Liver (tissue), 9 donors: Measurements from ENCODE around the gene CBX6. TPM values are rescaled to one million over a fixed set of nuclear protein-coding genes. Genes with fewer than 3 reads are reported as not detected.

Source experiments
- DNase-seq: peaks from one replicate; pipeline ENCODE4 v3.0.0-alpha.2; 2017; ENCODE audit warnings: low spot score
- H3K27ac ChIP-seq, 2 donors: one replicate each; pipeline ENCODE4 v1.7.0; 2013; ENCODE audit warnings: inconsistent platforms in 2 of 2, low read length in 2 of 2, control low read depth in 1 of 2, low read depth in 1 of 2, mild to moderate bottlenecking in 1 of 2
- H3K27me3 ChIP-seq, 4 donors: one replicate each; pipeline versions ENCODE4 v1.6.1 to v1.7.0; 2013; ENCODE audit warnings: low read length in 3 of 4, inconsistent platforms in 1 of 4, mild to moderate bottlenecking in 1 of 4, moderate library complexity in 1 of 4; ENCODE audit not compliant: control insufficient read depth in 4 of 4, insufficient read depth in 4 of 4
- H3K36me3 ChIP-seq, 4 donors: one replicate each; pipeline versions ENCODE4 v1.6.1 to v1.7.0; 2013; ENCODE audit warnings: low read length in 3 of 4, mild to moderate bottlenecking in 3 of 4, low read depth in 1 of 4, moderate library complexity in 1 of 4; ENCODE audit not compliant: control insufficient read depth in 4 of 4, insufficient read depth in 3 of 4
- H3K4me1 ChIP-seq, 4 donors: one replicate each; pipeline versions ENCODE4 v1.6.1 to v1.7.0; 2013; ENCODE audit warnings: low read length in 3 of 4, mild to moderate bottlenecking in 3 of 4, moderate library complexity in 1 of 4; ENCODE audit not compliant: control insufficient read depth in 4 of 4, insufficient read depth in 4 of 4
- H3K4me3 ChIP-seq, 3 donors: one replicate each; pipeline versions ENCODE4 v1.6.1 to v1.7.0; 2013; ENCODE audit warnings: low read length in 3 of 3, control low read depth in 1 of 3, low read depth in 1 of 3, mild to moderate bottlenecking in 1 of 3
- H3K9ac ChIP-seq, 2 donors: one replicate each; pipeline ENCODE4 v1.7.0; 2013; ENCODE audit warnings: low read length in 2 of 2, mild to moderate bottlenecking in 2 of 2, moderate library complexity in 2 of 2, control low read depth in 1 of 2, low read depth in 1 of 2
- H3K9me3 ChIP-seq, 4 donors: one replicate each; pipeline versions ENCODE4 v1.6.1 to v1.7.0; 2013; ENCODE audit warnings: low read length in 3 of 4; ENCODE audit not compliant: control insufficient read depth in 4 of 4
- EGR1 ChIP-seq, 2 donors: IDR thresholded peaks; 2 replicates each; pipeline ENCODE4 v1.6.1; 2016 to 2018; ENCODE audit warnings: antibody characterized with exemption in 2 of 2, low read depth in 2 of 2
- FOXA1 ChIP-seq: IDR thresholded peaks from 2 replicates; pipeline ENCODE4 v1.6.1; 2016; ENCODE audit warnings: antibody characterized with exemption
- FOXA2 ChIP-seq: IDR thresholded peaks from 2 replicates; pipeline ENCODE4 v1.6.1; 2016; ENCODE audit warnings: antibody characterized with exemption
- GABPA ChIP-seq, 2 donors: IDR thresholded peaks in 1 of 2; conservative IDR thresholded peaks in 1 of 2; 2 replicates each; pipeline ENCODE4 v1.6.1; 2016; ENCODE audit warnings: antibody characterized with exemption in 2 of 2, mild to moderate bottlenecking in 1 of 2, moderate library complexity in 1 of 2
- HNF4A ChIP-seq, 2 donors: conservative IDR thresholded peaks; 2 replicates each; pipeline ENCODE4 v1.6.1; 2016; ENCODE audit warnings: antibody characterized with exemption in 2 of 2, mild to moderate bottlenecking in 2 of 2
- JUND ChIP-seq, 2 donors: IDR thresholded peaks; 2 replicates each; pipeline ENCODE4 v1.6.1; 2016; ENCODE audit warnings: antibody characterized with exemption in 2 of 2
- NR2F2 ChIP-seq: IDR thresholded peaks from 2 replicates; pipeline ENCODE4 v1.6.1; 2016; ENCODE audit warnings: antibody characterized with exemption
- RAD21 ChIP-seq, 2 donors: IDR thresholded peaks; 2 replicates each; pipeline ENCODE4 v1.6.1; 2016; ENCODE audit warnings: antibody characterized with exemption in 2 of 2, mild to moderate bottlenecking in 2 of 2
- RXRA ChIP-seq, 2 donors: IDR thresholded peaks; 2 replicates each; pipeline ENCODE4 v1.6.1; 2017 to 2018; ENCODE audit warnings: antibody characterized with exemption in 2 of 2, mild to moderate bottlenecking in 1 of 2
- SP1 ChIP-seq: IDR thresholded peaks from 2 replicates; pipeline ENCODE4 v1.6.1; 2018; ENCODE audit warnings: antibody characterized with exemption, mild to moderate bottlenecking
- TAF1 ChIP-seq: conservative IDR thresholded peaks from 2 replicates; pipeline ENCODE4 v1.6.1; 2016; ENCODE audit warnings: antibody characterized with exemption, mild to moderate bottlenecking
- YY1 ChIP-seq: IDR thresholded peaks from 2 replicates; pipeline ENCODE4 v1.6.1; 2016; ENCODE audit warnings: antibody characterized with exemption, mild to moderate bottlenecking
- WGBS: extraction: QIAGEN DNeasy Blood & Tissue Kit; methylation state at CpG from one replicate; pipeline ENCODE4 v1.1.7; 2013; 5-methylcytosine and 5-hydroxymethylcytosine counted together
- polyA plus RNA-seq, 2 donors: library from polyadenylated mRNA; stranded (reverse) in 1 of 2; unstranded in 1 of 2; fragments of 200-250 nt in 1 of 2; fragments of >200 nt in 1 of 2; fragmentation: Nextera tagmentation in 1 of 2; extraction: Ambion mirVana in 1 of 2; gene quantifications; one replicate each; pipeline versions ENCODE4 v1.2.1 to v1.2.3, GENCODE V29; 2013 to 2015
- total RNA-seq, 2 donors: library from RNA; depleted of rRNA; stranded (reverse); fragments of >200 nt; gene quantifications; one replicate each; pipeline ENCODE4 v1.2.3, GENCODE V29; 2014
- TF ChIP-seq, protein P1 (sequence below): IDR thresholded peaks from 2 replicates; pipeline ENCODE4 v1.6.1; 2016; ENCODE audit warnings: antibody characterized with exemption
- TF ChIP-seq, protein P2 (sequence below): IDR thresholded peaks from 2 replicates; pipeline ENCODE4 v1.6.1; 2016; ENCODE audit warnings: antibody characterized with exemption
- TF ChIP-seq, protein P3 (sequence below): IDR thresholded peaks from 2 replicates; pipeline ENCODE4 v1.6.1; 2016; ENCODE audit warnings: antibody characterized with exemption, mild to moderate bottlenecking
- TF ChIP-seq, protein P4 (sequence below): IDR thresholded peaks from 2 replicates; pipeline ENCODE4 v1.6.1; 2016; ENCODE audit warnings: antibody characterized with exemption
- donor health status: healthy.
- donor health status: healthy.
- donor health status: healthy.
- donor health status: healthy.
- donor health status: healthy.

Gene CBX6
- total and polyA plus RNA-seq, 4 donors, result 7.3 to 11.0 (median 10.2) TPM

DNA sequence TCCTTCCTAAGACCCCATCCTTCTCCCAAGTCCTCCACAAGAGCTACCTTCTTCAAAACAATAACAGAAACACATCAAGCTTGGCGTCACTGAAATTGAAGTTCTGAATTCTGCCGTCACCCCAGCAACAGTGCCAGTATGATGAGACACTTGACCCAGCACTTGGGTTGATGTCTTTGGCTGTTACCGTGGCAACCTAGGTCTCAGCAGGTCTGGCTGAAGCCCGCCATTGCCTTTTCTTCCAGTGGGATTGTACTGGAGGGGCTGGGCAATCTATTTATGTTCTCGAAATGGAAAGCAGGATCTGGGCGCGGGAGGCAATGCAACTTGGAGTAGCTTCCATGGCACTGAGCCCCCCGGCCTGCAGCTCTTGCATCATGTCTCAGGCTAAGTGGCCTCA, 52.0 kb downstream of the CBX6 start:
- Histone ChIP-seq H3K4me3 (no peak overlapping the region), H3K9ac (no peak overlapping the region), H3K27me3 (no peaks in the 10 kb centered on the region), H3K4me1 (no peaks in the 10 kb centered on the region), H3K27ac (no peak overlapping the region), H3K9me3 (no peaks in the 10 kb centered on the region), H3K36me3 (no peaks in the 10 kb centered on the region)
- no peak for DNase-seq
- TF ChIP-seq HNF4A (conservative IDR thresholded peaks at IDR 0.05) (no peak), SP1 (no peak), JUND (IDR thresholded peaks at IDR 0.05) (no peak), NR2F2 (no peak), TAF1 (no peak), GABPA (IDR thresholded peaks at IDR 0.05 in 1 of 2, conservative IDR thresholded peaks at IDR 0.05 in 1 of 2) (no peak), FOXA1 (no peak), YY1 (no peak), FOXA2 (no peak), RXRA (IDR thresholded peaks at IDR 0.05) (no peak), RAD21 (IDR thresholded peaks at IDR 0.05) (no peak)
- TF ChIP-seq, protein P1, sequence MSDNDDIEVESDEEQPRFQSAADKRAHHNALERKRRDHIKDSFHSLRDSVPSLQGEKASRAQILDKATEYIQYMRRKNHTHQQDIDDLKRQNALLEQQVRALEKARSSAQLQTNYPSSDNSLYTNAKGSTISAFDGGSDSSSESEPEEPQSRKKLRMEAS, result no peak
- TF ChIP-seq, protein P2, sequence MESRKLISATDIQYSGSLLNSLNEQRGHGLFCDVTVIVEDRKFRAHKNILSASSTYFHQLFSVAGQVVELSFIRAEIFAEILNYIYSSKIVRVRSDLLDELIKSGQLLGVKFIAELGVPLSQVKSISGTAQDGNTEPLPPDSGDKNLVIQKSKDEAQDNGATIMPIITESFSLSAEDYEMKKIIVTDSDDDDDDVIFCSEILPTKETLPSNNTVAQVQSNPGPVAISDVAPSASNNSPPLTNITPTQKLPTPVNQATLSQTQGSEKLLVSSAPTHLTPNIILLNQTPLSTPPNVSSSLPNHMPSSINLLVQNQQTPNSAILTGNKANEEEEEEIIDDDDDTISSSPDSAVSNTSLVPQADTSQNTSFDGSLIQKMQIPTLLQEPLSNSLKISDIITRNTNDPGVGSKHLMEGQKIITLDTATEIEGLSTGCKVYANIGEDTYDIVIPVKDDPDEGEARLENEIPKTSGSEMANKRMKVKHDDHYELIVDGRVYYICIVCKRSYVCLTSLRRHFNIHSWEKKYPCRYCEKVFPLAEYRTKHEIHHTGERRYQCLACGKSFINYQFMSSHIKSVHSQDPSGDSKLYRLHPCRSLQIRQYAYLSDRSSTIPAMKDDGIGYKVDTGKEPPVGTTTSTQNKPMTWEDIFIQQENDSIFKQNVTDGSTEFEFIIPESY, result no peak
- TF ChIP-seq, protein P3, sequence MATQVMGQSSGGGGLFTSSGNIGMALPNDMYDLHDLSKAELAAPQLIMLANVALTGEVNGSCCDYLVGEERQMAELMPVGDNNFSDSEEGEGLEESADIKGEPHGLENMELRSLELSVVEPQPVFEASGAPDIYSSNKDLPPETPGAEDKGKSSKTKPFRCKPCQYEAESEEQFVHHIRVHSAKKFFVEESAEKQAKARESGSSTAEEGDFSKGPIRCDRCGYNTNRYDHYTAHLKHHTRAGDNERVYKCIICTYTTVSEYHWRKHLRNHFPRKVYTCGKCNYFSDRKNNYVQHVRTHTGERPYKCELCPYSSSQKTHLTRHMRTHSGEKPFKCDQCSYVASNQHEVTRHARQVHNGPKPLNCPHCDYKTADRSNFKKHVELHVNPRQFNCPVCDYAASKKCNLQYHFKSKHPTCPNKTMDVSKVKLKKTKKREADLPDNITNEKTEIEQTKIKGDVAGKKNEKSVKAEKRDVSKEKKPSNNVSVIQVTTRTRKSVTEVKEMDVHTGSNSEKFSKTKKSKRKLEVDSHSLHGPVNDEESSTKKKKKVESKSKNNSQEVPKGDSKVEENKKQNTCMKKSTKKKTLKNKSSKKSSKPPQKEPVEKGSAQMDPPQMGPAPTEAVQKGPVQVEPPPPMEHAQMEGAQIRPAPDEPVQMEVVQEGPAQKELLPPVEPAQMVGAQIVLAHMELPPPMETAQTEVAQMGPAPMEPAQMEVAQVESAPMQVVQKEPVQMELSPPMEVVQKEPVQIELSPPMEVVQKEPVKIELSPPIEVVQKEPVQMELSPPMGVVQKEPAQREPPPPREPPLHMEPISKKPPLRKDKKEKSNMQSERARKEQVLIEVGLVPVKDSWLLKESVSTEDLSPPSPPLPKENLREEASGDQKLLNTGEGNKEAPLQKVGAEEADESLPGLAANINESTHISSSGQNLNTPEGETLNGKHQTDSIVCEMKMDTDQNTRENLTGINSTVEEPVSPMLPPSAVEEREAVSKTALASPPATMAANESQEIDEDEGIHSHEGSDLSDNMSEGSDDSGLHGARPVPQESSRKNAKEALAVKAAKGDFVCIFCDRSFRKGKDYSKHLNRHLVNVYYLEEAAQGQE, result no peak
- TF ChIP-seq, protein P4, sequence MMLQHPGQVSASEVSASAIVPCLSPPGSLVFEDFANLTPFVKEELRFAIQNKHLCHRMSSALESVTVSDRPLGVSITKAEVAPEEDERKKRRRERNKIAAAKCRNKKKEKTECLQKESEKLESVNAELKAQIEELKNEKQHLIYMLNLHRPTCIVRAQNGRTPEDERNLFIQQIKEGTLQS, result no peak
- 74% methylated on average over 8 of the region's 8 CpGs for WGBS

DNA sequence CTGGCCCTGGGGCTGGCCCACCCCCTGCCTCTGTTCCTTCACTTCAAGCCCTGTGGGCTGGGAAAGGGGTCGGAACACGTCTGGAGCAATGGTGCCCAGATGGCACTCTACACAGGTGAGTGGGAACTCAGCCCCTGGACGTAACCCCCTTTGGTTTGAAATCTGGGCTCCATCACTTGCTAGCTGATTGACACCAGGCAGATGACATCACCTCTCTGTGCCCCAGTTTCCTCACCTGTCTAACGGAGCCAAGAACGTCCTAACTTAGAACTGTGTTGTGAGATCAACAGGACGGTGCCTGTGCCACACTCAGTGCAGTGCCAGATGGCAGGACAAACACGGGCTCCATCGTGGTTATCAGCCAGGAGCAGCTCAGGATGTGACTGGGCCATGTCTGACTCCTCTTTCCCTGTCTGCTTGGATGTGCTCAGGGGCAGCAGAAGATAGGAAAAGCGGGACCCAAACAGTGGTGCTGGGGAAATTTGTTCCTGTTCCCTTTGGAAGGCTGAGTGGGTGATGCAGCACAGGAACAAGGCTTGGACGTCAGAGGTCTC, 52.6 kb downstream of the CBX6 start:
- Histone ChIP-seq H3K36me3 (no peaks in the 10 kb centered on the region), H3K27ac (no peak overlapping the region), H3K9ac (no peak overlapping the region), H3K9me3 (no peaks in the 10 kb centered on the region), H3K27me3 (no peaks in the 10 kb centered on the region), H3K4me1 (no peaks in the 10 kb centered on the region), H3K4me3 (no peak overlapping the region)
- TF ChIP-seq EGR1 (IDR thresholded peaks at IDR 0.05; ENCODE audit: low read depth in 2 of 2) (no peak), GABPA (IDR thresholded peaks at IDR 0.05 in 1 of 2, conservative IDR thresholded peaks at IDR 0.05 in 1 of 2) (no peak), YY1 (no peak), FOXA1 (no peak), JUND (IDR thresholded peaks at IDR 0.05) (no peak)
- TF ChIP-seq, protein P3, result no peak
- TF ChIP-seq, protein P1, result no peak
- TF ChIP-seq, protein P2, result no peak
- WGBS, result 68% methylated on average over 10 of the region's 10 CpGs
- no peak for DNase-seq
